Uterus (tissue), 4 donors: Measurements from ENCODE around the gene MAEA. TPM values are rescaled to one million over a fixed set of nuclear protein-coding genes. Genes with fewer than 3 reads are reported as not detected.

Experiments
- DNase-seq, 2 donors: peaks; one replicate each; pipeline ENCODE4 v3.0.0-alpha.2; 2019 to 2020
- H3K27ac ChIP-seq, 2 donors: fragments of 200-600 bp; sonication (generic); 1 replicate in 1 of 2; 2 replicates in 1 of 2; pipeline ENCODE4 v1.5.1; 2016 to 2018
- H3K27me3 ChIP-seq, 2 donors: fragments of 200-600 bp; sonication (generic); one replicate each; pipeline ENCODE4 v1.5.1; 2018 to 2019; ENCODE audit warnings: control low read depth in 1 of 2
- H3K36me3 ChIP-seq, 2 donors: fragments of 200-600 bp; sonication (generic); one replicate each; pipeline ENCODE4 v1.5.1; 2019; ENCODE audit warnings: control low read depth in 1 of 2
- H3K4me1 ChIP-seq, 2 donors: fragments of 200-600 bp; sonication (generic); one replicate each; pipeline ENCODE4 v1.5.1; 2018 to 2019; ENCODE audit warnings: control low read depth in 1 of 2
- H3K4me3 ChIP-seq, 2 donors: fragments of 200-600 bp; sonication (generic); 1 replicate in 1 of 2; 2 replicates in 1 of 2; pipeline ENCODE4 v1.5.1; 2018 to 2019; ENCODE audit warnings: mild to moderate bottlenecking in 1 of 2
- H3K9me3 ChIP-seq, 2 donors: fragments of 200-600 bp; sonication (generic); one replicate each; pipeline ENCODE4 v1.5.1; 2019; ENCODE audit warnings: control low read depth in 1 of 2
- CTCF ChIP-seq, 4 experiments: fragments of 200-600 bp in 2 of 4; fragments of 450-650 bp in 2 of 4; sonication (generic) in 2 of 4; IDR thresholded peaks; one replicate each; pipeline ENCODE4 v1.5.1; 2016 to 2019; ENCODE audit warnings: antibody characterized with exemption in 4 of 4, mild to moderate bottlenecking in 2 of 4, moderate library complexity in 1 of 4
- POLR2A ChIP-seq, 2 donors: fragments of 450-650 bp; IDR thresholded peaks; one replicate each; pipeline ENCODE4 v1.6.1; 2016; ENCODE audit warnings: antibody characterized with exemption in 2 of 2, mild to moderate bottlenecking in 1 of 2, moderate library complexity in 1 of 2
- intact Hi-C: fragments of 100-400 bp; cut with DNase I; formaldehyde crosslinking; loops from one replicate; pipeline ENCODE4 v1.15.1; 2023; ENCODE audit warnings: low total_unique reads
- total RNA-seq, 4 donors: library from RNA; depleted of rRNA in 3 of 4; stranded (reverse); fragments of >200 nt in 3 of 4; gene quantifications; one replicate each; pipeline versions ENCODE4 v1.1.0 to v1.2.4, GENCODE V29; 2014 to 2023
- donor health status: DM: yes; HTN: yes; CAD: no.

The MAEA gene
- total RNA-seq, 4 donors from 2014 or later: 32.3 to 70.7 (median 67.8) TPM

DNA sequence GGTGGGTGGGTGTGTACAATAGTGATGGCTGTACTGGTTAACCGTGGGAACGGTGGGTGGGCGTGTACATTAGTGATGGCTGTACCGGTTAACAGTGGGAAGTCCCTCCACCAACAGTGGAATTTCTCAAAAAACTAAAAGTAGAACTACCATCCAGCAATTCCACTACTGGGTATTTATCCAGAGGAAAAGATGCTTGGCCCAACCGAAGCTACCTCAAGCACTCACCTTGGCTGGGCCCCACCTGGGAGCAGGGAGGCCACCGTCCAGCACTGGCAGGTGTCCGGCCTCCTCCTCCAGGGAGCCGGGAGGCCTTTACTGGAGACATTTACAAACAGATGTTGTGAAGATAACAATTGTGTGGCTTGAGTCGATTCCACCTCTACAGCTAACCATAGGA lies 6.0 kb upstream of the MAEA start:
- Histone ChIP-seq H3K27ac (no peak overlapping the region), H3K36me3 (no peaks in the 10 kb centered on the region), H3K4me3 (no peak overlapping the region), H3K9me3 (no peaks in the 10 kb centered on the region), H3K27me3 (no peaks in the 10 kb centered on the region), H3K4me1 (no peaks in the 10 kb centered on the region)
- intact Hi-C loops: no loop called here
- no peak for DNase-seq
- TF ChIP-seq CTCF (IDR thresholded peaks at IDR 0.05): no peak

GRCh38 chr4:1285151-1285789 lies 4.4 kb upstream of the MAEA start:
- intact Hi-C loops: no loop called here
- DNase-seq: no peak
- no peaks in the 10 kb centered on the region for H3K4me1 ChIP-seq
- H3K36me3 ChIP-seq: no peaks in the 10 kb centered on the region
- no peak overlapping the region for H3K27ac ChIP-seq
- no peaks in the 10 kb centered on the region for H3K9me3 ChIP-seq
- no peak overlapping the region for H3K4me3 ChIP-seq
- TF ChIP-seq CTCF (IDR thresholded peaks at IDR 0.05) (no peak), POLR2A (IDR thresholded peaks at IDR 0.05) (no peak)
- H3K27me3 ChIP-seq: no peaks in the 10 kb centered on the region

- intact Hi-C loops: no loop called here
- Histone ChIP-seq H3K36me3 (no peaks in the 10 kb centered on the region), H3K4me1 (no peaks in the 10 kb centered on the region), H3K27me3 (no peaks in the 10 kb centered on the region), H3K4me3 (no peak overlapping the region), H3K27ac (no peak overlapping the region), H3K9me3 (no peaks in the 10 kb centered on the region)
- DNase-seq: no peak
- TF ChIP-seq POLR2A (IDR thresholded peaks at IDR 0.05) (no peak), CTCF (IDR thresholded peaks at IDR 0.05) (peak in 1 of 4 experiments; percentile 6)
Observed at GRCh38 chr4:1285790-1286553, 3.7 kb upstream of the MAEA start.

- TF ChIP-seq POLR2A (IDR thresholded peaks at IDR 0.05) (no peak), CTCF (IDR thresholded peaks at IDR 0.05) (no peak)
- no peaks in the 10 kb centered on the region for H3K4me1 ChIP-seq
- H3K36me3 ChIP-seq: no peaks in the 10 kb centered on the region
- H3K9me3 ChIP-seq: no peaks in the 10 kb centered on the region
- H3K27me3 ChIP-seq: no peaks in the 10 kb centered on the region
- intact Hi-C loops: no loop called here
- no peak for DNase-seq
- H3K27ac ChIP-seq: peak overlapping the region; percentile 77 to 78
- H3K4me3 ChIP-seq: peak overlapping the region; percentile 83 to 98
Observed at GRCh38 chr4:1288786-1289185, 905 bp upstream of the MAEA start.
